Left colon (tissue), 2 donors: ENCODE data around the gene RNF175. TPM values are rescaled to one million over a fixed set of nuclear protein-coding genes. Genes with fewer than 3 reads are reported as not detected.
A peak's percentile ranks its signal among the peaks of the same experiment; 100 is the strongest.

ENCODE experiments used
- ATAC-seq: fragments of 200-7000 bp; cut with Tn5 transposase; one replicate; pipeline ENCODE4 v1.9.1; 2020; ENCODE audit warnings: mild to moderate bottlenecking, moderate library complexity
- DNase-seq, 2 donors: peaks; one replicate each; pipeline ENCODE4 v3.0.0-alpha.2; 2020
- intact Hi-C, 2 donors: fragments of 100-400 bp; cut with DNase I in 1 of 2; cut with micrococcal nuclease in 1 of 2; formaldehyde crosslinking; loops; one replicate each; pipeline versions ENCODE4 v1.11.2 to v1.14.0; 2022; cut with DNase I, micrococcal nuclease
- total RNA-seq, 2 donors: library from RNA; stranded (reverse); fragmentation: NEBNext Ultra II Directional; extraction: Animal tissue kit (Norgen Biotek cat#: 25700); gene quantifications; one replicate each; pipeline ENCODE4 v1.2.1, GENCODE V29; 2021
- donor health status: DM: no; HTN: no; CAD: no.
- donor health status: DM: yes; HTN: yes; CAD: no.

The RNF175 gene
- total RNA-seq, 2 donors from 2014 or later = not detected

- DNase-seq (no peak), ATAC-seq (no peak)
- intact Hi-C loops = no loop called here
Measured at GRCh38 chr4:153787061-153787560, 27.3 kb upstream of the RNF175 start.

DNA sequence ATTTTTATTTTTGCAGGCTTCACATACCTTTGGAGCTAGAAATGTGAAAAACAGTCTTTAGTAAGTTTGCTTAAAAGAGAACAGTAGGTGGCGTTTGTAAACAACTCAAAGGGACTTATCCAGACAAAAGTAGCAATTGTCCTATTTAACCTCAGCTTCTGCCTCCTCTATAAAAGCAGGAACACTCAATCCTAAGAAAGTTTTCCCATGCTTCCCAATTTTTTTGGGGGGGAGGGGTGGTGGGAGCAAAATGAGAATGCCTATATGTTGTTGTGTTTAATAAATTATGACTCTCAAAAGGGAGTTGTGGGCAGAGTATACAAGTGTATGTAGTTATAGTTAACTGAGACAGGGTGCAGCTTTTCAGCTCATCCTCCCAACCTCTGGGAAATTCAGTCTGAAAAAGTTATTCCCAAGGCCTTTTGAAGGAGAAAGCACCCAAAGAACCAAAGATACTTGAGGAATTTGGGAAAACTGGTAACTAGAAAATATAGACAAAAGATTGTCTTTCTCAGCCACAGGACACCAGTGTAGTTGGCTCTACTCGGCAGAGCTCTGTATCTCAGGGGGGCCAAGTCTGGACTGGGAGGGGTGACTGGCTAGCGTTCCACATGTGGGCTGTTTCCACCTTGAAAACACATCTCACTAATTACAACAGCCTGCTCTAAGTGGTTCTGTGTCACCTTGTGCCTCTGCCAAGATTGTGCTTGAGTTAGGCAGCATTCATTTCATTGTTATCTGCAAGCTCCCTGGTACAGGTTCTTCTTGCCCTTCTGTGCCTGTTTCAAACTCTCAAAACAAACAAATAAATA, 26.3 kb upstream of the RNF175 start:
- intact Hi-C loops = no loop called here
- DNase-seq (no peak), ATAC-seq (no peak)

- DNase-seq = no peak
- intact Hi-C loops = no loop called here
- no peak for ATAC-seq
Measured at GRCh38 chr4:153784166-153784699, 24.4 kb upstream of the RNF175 start.

DNA sequence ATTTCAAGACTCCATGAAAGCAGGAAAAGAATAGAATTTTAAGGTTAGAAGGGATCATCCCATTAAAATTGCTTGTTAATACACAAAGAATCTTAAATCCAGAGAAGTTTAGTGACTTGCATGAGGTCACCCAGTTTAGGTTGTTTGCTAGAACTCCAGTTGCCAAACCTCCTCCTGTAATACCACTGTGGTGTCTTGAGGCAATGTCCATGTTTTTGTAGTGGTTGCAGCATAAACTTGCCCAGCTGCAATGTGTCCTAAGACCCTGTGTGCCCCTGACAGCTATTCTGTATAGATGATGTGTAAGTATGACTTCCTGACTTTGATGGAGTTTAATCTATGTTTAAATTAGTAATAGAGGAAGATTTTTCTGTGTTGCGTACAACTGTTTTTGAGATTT, 22.8 kb upstream of the RNF175 start:
- DNase-seq (no peak), ATAC-seq (no peak)
- intact Hi-C loops = no loop called here

DNA sequence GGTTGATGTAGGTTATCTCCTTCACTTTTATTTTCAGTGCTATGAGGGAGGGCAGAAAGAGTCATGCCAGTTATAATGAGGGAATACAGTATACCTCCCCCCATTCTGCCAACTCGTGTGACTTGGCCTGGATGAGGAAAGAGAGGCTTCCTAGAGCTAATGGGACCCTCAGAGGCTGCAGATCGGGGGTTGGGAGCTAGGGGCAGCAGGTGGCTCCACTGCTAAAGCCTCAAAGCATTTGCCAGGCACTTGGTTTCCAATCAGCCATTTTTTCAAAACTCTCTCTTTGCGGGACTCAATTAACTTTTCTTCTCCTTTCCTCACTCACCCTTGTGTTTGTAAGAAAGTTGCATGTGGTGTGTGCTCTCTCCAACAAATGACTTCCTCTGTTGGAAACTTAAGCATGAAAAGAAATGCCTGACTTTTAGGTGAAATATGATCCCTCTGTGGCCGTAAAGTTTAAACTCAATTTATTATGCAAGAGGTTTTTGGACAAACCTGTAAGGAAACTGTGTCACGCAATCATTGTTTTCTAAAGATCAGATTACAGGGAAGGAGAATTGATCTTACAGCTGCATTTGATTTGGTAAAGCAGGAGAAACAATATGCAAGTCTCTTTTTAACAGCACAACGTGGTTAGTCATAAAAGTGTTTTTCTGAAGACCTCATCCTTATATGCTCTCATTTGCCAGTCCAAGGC, 22.0 kb upstream of the RNF175 start:
- ATAC-seq (no peak), DNase-seq (no peak)
- intact Hi-C loops = no loop called here

DNA sequence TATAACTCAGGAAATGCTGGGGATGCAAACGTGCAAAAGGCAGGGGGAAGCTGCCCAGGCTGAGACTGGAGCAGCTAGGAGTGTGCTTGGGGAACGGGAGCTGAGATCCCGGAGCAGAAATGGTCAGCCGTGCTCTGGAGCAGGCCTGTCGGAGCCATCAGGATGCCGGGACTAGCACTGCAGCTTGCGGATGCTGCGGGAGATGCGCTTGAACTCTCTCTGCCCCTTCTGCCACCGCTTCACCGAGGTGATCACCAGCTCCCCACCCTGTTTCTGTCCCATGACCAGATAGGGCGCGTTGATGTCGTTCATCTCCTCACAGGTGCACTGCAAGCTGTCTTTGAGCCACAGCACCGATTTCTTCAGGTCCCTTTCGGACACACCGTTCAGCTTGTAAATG, 21.5 kb upstream of the RNF175 start:
- no peak for DNase-seq
- ATAC-seq = no peak
- intact Hi-C loops = no loop called here

GRCh38 chr4:153780876-153781275, 21.1 kb upstream of the RNF175 start:
- intact Hi-C loops = no loop called here
- DNase-seq (no peak), ATAC-seq (no peak)

- intact Hi-C loops = no loop called here
- DNase-seq (no peak), ATAC-seq (no peak)
Measured at GRCh38 chr4:153780221-153780620, 20.4 kb upstream of the RNF175 start.

DNA sequence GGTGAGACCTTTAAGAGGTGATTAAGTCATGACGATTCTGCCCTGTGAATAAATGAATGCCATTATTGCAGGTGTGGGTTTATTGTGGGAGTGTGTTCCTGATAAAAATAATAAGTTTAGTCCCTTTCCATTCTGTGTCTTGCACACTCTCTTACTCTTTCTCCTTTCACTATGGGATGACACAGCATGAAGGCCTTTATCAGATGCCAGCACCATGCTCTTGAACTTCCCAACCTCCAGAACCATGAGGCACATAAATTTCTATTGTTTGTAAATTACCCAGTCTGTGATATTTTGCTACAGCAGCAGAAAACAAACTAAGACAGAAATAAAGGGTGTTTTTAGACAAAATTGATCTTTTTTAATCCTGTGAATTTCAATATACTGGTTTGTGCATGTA, 18.6 kb upstream of the RNF175 start:
- intact Hi-C loops = no loop called here
- ATAC-seq = no peak
- DNase-seq = no peak

- intact Hi-C loops = no loop called here
- ATAC-seq (no peak), DNase-seq (no peak)
Measured at GRCh38 chr4:153777421-153777820, 17.6 kb upstream of the RNF175 start.

GRCh38 chr4:153776601-153777000, 16.8 kb upstream of the RNF175 start:
- DNase-seq (no peak), ATAC-seq (no peak)
- intact Hi-C loops = no loop called here

- intact Hi-C loops = no loop called here
- no peak for ATAC-seq
Measured at GRCh38 chr4:153773236-153773690, 13.4 kb upstream of the RNF175 start.

GRCh38 chr4:153771046-153771445, 11.2 kb upstream of the RNF175 start:
- intact Hi-C loops = no loop called here
- DNase-seq (no peak), ATAC-seq (no peak)

More at GRCh38 chr4:153773236-153773690, 13.4 kb upstream of the RNF175 start:
- DNase-seq = no peak

GRCh38 chr4:153766758-153767157, 6.9 kb upstream of the RNF175 start:
- ATAC-seq (no peak), DNase-seq (no peak)
- intact Hi-C loops = no loop called here

DNA sequence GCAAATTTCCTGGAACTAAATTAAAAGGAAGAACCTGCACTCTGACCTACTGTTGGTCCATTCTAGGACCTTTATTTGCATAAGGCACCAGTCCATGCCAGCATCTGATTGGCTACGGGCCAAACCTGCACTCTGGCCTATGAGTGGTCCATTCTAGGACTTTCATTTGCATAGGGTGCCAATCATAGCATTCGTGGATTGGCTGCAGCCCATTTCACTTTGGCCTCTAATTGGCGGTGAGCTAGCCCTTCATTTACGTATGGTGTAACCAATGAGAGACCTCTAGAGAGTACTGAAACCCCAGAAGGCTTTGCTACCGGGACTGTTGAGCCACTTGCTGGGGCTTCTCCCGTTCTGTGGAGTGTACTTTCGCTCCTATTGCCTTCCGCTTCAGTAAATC, 6.1 kb upstream of the RNF175 start:
- ATAC-seq = no peak
- DNase-seq = no peak
- intact Hi-C loops = no loop called here

- DNase-seq (no peak), ATAC-seq (peak; percentile 58)
- intact Hi-C loops = no loop called here
Measured at GRCh38 chr4:153764601-153765368, 5.0 kb upstream of the RNF175 start.

DNA sequence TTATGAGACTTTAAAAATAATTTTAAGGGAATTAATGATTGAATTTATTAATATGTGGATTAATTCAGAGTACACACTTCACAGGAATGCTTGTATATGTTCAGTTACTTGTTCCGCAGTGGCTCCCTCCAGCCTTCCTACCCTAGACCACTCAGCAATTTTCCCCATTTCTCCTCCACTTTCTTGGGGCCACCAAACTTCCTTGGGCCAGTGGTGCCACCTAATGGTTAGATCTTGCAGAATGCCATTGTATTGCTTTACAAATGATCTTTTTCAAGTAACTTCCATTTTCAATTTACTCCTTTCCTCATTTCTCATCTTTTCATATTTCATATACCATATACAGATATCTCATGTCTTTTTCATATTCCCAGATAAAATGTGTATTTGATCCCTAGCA, 3.6 kb upstream of the RNF175 start:
- intact Hi-C loops = no loop called here
- DNase-seq (no peak), ATAC-seq (no peak)

DNA sequence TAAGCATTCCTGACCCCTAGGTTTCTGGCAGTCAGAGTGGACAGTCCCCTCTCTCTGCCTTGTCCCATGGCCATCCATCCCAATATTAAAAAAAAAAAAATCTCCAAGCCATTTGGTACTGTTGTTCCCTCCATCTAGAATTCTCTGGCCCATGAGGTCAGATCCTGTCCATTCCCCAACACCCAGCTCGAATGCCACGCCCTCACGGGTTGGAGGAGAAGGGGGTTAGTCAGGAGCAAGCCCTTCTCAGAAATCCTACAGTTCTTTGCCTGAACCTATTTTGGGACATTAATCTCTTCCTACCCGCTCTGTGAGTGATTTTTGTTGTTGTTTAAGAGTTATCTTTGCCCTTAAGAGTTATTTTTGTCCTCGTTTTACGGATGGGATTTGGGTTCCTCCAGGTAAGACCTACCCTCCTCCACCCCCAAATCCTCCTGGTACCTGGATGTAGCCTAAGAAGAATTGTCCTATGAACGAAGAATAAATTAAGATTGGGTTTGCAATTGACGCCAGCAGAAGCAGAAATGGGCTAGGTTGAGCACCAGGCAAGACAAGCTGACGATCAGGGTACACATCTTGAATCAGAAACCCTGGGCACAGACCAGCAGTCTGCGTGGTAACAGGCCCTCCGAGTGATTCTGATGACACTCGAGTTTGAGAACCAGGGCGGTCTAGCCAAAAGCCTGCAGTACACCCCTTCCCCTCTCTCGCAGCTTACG, 977 bp downstream of the RNF175 start:
- ATAC-seq (no peak), DNase-seq (no peak)
- intact Hi-C loops = no loop called here

DNA sequence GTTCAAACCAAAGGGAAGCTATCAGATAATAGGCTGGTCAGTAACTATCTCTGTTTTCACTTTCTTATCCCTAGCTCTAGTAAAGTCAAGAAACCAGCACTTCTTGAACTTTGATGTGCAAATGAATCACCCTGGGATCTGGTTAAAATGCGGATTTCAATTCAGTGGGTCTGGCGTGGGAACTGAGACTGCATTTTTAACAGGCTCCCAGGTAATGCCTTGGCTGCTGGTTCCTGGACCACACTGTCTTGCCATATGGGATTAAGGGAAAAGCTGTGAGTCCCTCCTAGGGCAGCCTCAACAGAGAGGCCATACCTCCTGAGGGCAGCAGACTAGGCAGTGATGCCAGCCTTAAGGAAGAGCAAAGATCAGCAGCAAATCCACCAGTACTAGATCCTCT, 1.7 kb downstream of the RNF175 start:
- intact Hi-C loops = no loop called here
- DNase-seq (no peak), ATAC-seq (no peak)
